HepG2 (cell line): ENCODE results near the gene KCNIP3. TPM values are rescaled to one million over a fixed set of nuclear protein-coding genes. Genes with fewer than 3 reads are reported as not detected.

ENCODE experiments used
- ATAC-seq: fragments of 200-7000 bp; cut with Tn5 transposase; 3 replicates; pipeline ENCODE4 v1.9.1; 2020; ENCODE audit warnings: mild to moderate bottlenecking, moderate library complexity
- BruUV-seq: library from RNA; stranded (reverse); fragments of 400-500 nt; replicated peaks from 2 replicates; lab custom pipeline; 2021; lab: Mats Ljungman, UMichigan
- CTCF ChIA-PET: fragments of 300-600 bp; formaldehyde crosslinking; extraction: SDS; loops from one replicate; lab custom pipeline; 2021; ENCODE audit warnings: low total read pairs, inconsistent platforms, low intra/inter-chr PET ratio; lab: Yijun Ruan, JAX
- POLR2A ChIA-PET: fragments of 350-600 bp; sonication (Branson Sonifier 250); formaldehyde crosslinking; loops from one replicate; lab custom pipeline; 2020; ENCODE audit warnings: antibody characterized with exemption, inconsistent platforms; lab: Yijun Ruan, JAX
- DNase-seq: peaks from one replicate; pipeline ENCODE4 v3.0.0-alpha.2; 2015; ENCODE audit warnings: low spot score
- FAIRE-seq: peaks from 3 replicates; lab custom pipeline; 2011; peaks lifted over from hg19 to GRCh38; lab: Jason Lieb, UNC
- H2AFZ ChIP-seq: one replicate; pipeline ENCODE4 v1.6.1; 2011; ENCODE audit warnings: low read length, inconsistent platforms
- H3K27ac ChIP-seq: fragments of 300-600 bp; 3 replicates; pipeline ENCODE4 v1.8.0; 2011; ENCODE audit warnings: mixed run types, mild to moderate bottlenecking, mixed read lengths, low read length, inconsistent platforms; ENCODE audit not compliant: insufficient read depth; ENCODE audit errors: extremely low read length
- H3K27me3 ChIP-seq, 2 experiments: fragments of 200-600 bp in 1 of 2; 2 replicates in 1 of 2; 3 replicates in 1 of 2; pipeline versions ENCODE4 v1.6.0 to v1.8.0; 2011; ENCODE audit warnings: low read length in 2 of 2, mild to moderate bottlenecking in 2 of 2, moderate library complexity in 2 of 2, inconsistent platforms in 1 of 2; ENCODE audit not compliant: insufficient read depth in 2 of 2, control insufficient read depth in 1 of 2
- H3K36me3 ChIP-seq, 2 experiments: fragments of 200-600 bp in 1 of 2; replicated peaks in 1 of 2; 2 replicates in 1 of 2; 3 replicates in 1 of 2; pipeline versions ENCODE4 v1.5.1 to v1.8.0; 2011; ENCODE audit warnings: low read length in 2 of 2, inconsistent platforms in 1 of 2; ENCODE audit not compliant: insufficient read depth in 2 of 2, control insufficient read depth in 1 of 2
- H3K4me1 ChIP-seq: 2 replicates; pipeline ENCODE4 v1.5.1; 2012; ENCODE audit warnings: low read length, inconsistent platforms; ENCODE audit not compliant: insufficient read depth
- H3K4me2 ChIP-seq: 2 replicates; pipeline ENCODE4 v1.6.0; 2011; ENCODE audit warnings: low read depth, low read length, inconsistent platforms
- H3K4me3 ChIP-seq, 3 experiments: fragments of 200-600 bp in 1 of 3; sonication (generic), shearing (Covaris generic) in 1 of 3; replicated peaks in 1 of 3; 2 replicates each; pipeline ENCODE4 v1.5.1; 2011 to 2016; ENCODE audit warnings: low read length in 3 of 3, inconsistent platforms in 2 of 3, low read depth in 2 of 3, mild to moderate bottlenecking in 2 of 3, control low read depth in 1 of 3, mixed read lengths in 1 of 3; ENCODE audit not compliant: insufficient read depth in 1 of 3
- H3K79me2 ChIP-seq: one replicate; pipeline ENCODE4 v1.6.1; 2011; ENCODE audit warnings: low read length, inconsistent platforms; ENCODE audit not compliant: insufficient read depth
- H3K9ac ChIP-seq: 2 replicates; pipeline ENCODE4 v1.6.0; 2011; ENCODE audit warnings: mild to moderate bottlenecking, low read depth, low read length, inconsistent platforms; ENCODE audit not compliant: insufficient read depth
- H3K9me3 ChIP-seq: 2 replicates; pipeline ENCODE4 v1.5.1; 2012; ENCODE audit warnings: mild to moderate bottlenecking, low read length
- H4K20me1 ChIP-seq: 2 replicates; pipeline ENCODE4 v1.6.0; 2011; ENCODE audit warnings: inconsistent platforms, mild to moderate bottlenecking, low read length, moderate library complexity; ENCODE audit not compliant: insufficient read depth
- EP300 ChIP-seq, 3 experiments: sonication (generic) in 1 of 3; formaldehyde crosslinking in 1 of 3; IDR thresholded peaks; 2 replicates each; pipeline versions ENCODE4 v1.5.1 to v1.6.1; 2011 to 2020; ENCODE audit warnings: low read depth in 2 of 3, low read length in 2 of 3, borderline replicate concordance in 1 of 3, improper control_type of control experiment in 1 of 3, mild to moderate bottlenecking in 1 of 3, missing genetic modification reagents in 1 of 3, moderate library complexity in 1 of 3
- NFYB ChIP-seq: sonication (generic); formaldehyde crosslinking; IDR thresholded peaks from 2 replicates; pipeline ENCODE4 v1.4.0; 2020; ENCODE audit warnings: missing genetic modification reagents
- ZKSCAN1 ChIP-seq: fragments of 150-350 bp; IDR thresholded peaks from 2 replicates; pipeline ENCODE4 v1.6.1; 2014; ENCODE audit warnings: low read length
- ZNF317 ChIP-seq: sonication (generic); formaldehyde crosslinking; IDR thresholded peaks from 2 replicates; pipeline ENCODE4 v1.5.0; 2020; ENCODE audit warnings: mild to moderate bottlenecking, missing genetic modification reagents
- ZNF331 ChIP-seq: sonication (generic); formaldehyde crosslinking; IDR thresholded peaks from 2 replicates; pipeline ENCODE4 v1.4.0; 2020; ENCODE audit warnings: missing genetic modification reagents
- ZNF562 ChIP-seq: sonication (generic); formaldehyde crosslinking; IDR thresholded peaks from 2 replicates; pipeline ENCODE4 v1.8.0; 2022; ENCODE audit warnings: missing genetic modification reagents, borderline replicate concordance
- ZNF652 ChIP-seq: IDR thresholded peaks from 2 replicates; pipeline ENCODE4 v1.6.1; 2016; ENCODE audit warnings: low read depth, borderline replicate concordance
- WGBS: methylation state at CpG from one replicate; pipeline ENCODE4 v1.1.6; 2017; ENCODE audit warnings: low lambda C conversion rate; 5-methylcytosine and 5-hydroxymethylcytosine counted together
- in situ Hi-C: cut with HindIII; loops from 2 replicates; pipeline ENCODE4 v1.10.0; 2017; ENCODE audit warnings: low pct_unique_long_range_greater_than_20kb; ENCODE audit not compliant: extremely low pct_ligation_motif_present
- intact Hi-C: fragments of 100-400 bp; cut with micrococcal nuclease; formaldehyde crosslinking; loops from one replicate; pipeline ENCODE4 v1.10.0; 2022; ENCODE audit not compliant: unreplicated experiment
- polyA plus RNA-seq, 8 experiments: library from polyadenylated mRNA; depleted of rRNA in 3 of 8; stranded (reverse) in 7 of 8; unstranded in 1 of 8; fragments of >200 nt; fragmentation: Illumina TruSeq in 4 of 8; extraction: Trizol in 4 of 8; gene quantifications; 2 replicates each; pipeline versions ENCODE4 v1.2.1 to v1.2.3, GENCODE V29; 2011 to 2016; ENCODE audit warnings: low read depth in 4 of 8, missing spikeins in 1 of 8, mixed read lengths in 1 of 8; ENCODE audit not compliant: insufficient read depth in 1 of 8
- total RNA-seq, 5 experiments: library from RNA; depleted of rRNA; stranded (reverse); fragments of >200 nt; fragmentation: Illumina TruSeq; extraction: Trizol; gene quantifications; 2 replicates each; pipeline ENCODE4 v1.2.3, GENCODE V29; 2016; ENCODE audit warnings: low read depth in 1 of 5
- TF ChIP-seq, protein P1 (sequence below): sonication (generic); formaldehyde crosslinking; IDR thresholded peaks from 2 replicates; pipeline ENCODE4 v1.5.0; 2020; ENCODE audit warnings: mild to moderate bottlenecking, missing genetic modification reagents
- TF ChIP-seq, protein P2 (sequence below): sonication (generic); formaldehyde crosslinking; IDR thresholded peaks from 2 replicates; pipeline ENCODE4 v1.5.0; 2020; ENCODE audit warnings: mild to moderate bottlenecking, low read depth, missing genetic modification reagents, borderline replicate concordance
- TF ChIP-seq, protein P3 (sequence below): fragments of 450-650 bp; IDR thresholded peaks from 2 replicates; pipeline ENCODE4 v1.6.1; 2017; ENCODE audit warnings: mild to moderate bottlenecking
- TF ChIP-seq, protein P4 (sequence below): sonication (generic); formaldehyde crosslinking; IDR thresholded peaks from 2 replicates; pipeline ENCODE4 v1.4.0; 2020; ENCODE audit warnings: missing genetic modification reagents, borderline replicate concordance

The KCNIP3 gene
- total and polyA plus RNA-seq, 2 of the 13 experiments (the other 11 are each of a cell fraction or from before 2014, with no cell fraction given), result not detected

DNA sequence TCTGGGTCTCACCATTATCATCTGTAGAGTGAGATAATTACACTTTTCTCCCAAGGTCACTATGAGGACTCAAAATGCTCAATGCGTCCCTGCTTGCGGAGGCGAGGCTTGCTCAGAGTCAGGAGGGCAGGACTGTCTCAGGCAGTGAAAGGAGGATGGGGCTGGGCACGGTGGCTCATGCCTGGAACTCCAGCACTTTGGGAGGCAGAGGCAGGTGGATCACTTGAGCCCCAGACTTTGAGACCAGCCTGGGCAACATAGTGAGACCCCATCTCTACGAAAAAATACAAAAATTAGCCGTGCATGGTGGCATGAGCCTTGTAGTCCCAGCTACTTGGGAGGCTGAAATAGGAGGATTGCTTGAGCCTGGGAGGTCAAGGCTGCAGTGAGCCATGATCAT, 1.8 kb upstream of the KCNIP3 start (continued):
- TF ChIP-seq, protein P1, sequence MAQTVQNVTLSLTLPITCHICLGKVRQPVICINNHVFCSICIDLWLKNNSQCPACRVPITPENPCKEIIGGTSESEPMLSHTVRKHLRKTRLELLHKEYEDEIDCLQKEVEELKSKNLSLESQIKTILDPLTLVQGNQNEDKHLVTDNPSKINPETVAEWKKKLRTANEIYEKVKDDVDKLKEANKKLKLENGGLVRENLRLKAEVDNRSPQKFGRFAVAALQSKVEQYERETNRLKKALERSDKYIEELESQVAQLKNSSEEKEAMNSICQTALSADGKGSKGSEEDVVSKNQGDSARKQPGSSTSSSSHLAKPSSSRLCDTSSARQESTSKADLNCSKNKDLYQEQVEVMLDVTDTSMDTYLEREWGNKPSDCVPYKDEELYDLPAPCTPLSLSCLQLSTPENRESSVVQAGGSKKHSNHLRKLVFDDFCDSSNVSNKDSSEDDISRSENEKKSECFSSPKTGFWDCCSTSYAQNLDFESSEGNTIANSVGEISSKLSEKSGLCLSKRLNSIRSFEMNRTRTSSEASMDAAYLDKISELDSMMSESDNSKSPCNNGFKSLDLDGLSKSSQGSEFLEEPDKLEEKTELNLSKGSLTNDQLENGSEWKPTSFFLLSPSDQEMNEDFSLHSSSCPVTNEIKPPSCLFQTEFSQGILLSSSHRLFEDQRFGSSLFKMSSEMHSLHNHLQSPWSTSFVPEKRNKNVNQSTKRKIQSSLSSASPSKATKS (CRISPR knock-in tag), result no peak
- TF ChIP-seq, protein P2, sequence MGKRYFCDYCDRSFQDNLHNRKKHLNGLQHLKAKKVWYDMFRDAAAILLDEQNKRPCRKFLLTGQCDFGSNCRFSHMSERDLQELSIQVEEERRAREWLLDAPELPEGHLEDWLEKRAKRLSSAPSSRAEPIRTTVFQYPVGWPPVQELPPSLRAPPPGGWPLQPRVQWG (CRISPR knock-in tag), result no peak
- TF ChIP-seq ZNF652 (CRISPR knock-in tag) (no peak), EP300 (IDR thresholded peaks at IDR 0.05; ENCODE audit: low read depth in 2 of 2, low read length in 2 of 2) (no peak), EP300 (CRISPR knock-in tag; IDR thresholded peaks at IDR 0.05; ENCODE audit: borderline replicate concordance) (no peak)

DNA sequence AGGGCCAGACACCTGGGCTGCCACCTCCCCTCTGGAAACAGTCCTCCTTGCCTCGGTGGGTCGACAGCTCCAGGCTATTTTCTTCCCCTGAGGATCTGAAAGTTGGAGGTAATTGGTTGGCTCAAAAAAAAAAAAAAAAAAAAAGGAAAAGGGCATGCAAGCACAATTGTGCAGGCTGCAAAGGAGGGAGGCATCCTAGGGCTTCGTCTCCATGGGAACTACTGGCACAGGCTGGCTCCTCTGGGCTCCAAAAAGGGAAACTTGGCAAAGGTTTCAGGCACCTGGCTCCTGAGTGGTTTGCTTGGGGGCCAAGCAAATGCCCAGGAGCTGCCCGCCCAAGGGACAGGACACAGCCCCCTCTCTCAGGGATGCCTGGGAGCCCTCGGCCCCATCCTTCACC, 1.1 kb upstream of the KCNIP3 start:
- BruUV-seq, result no TSS peak
- CTCF ChIA-PET, result no interaction called here
- TF ChIP-seq ZNF317 (CRISPR knock-in tag) (no peak), ZNF562 (CRISPR knock-in tag) (no peak), ZNF331 (CRISPR knock-in tag) (no peak), NFYB (no peak), ZKSCAN1 (no peak)
- TF ChIP-seq, protein P2 (CRISPR knock-in tag), result no peak
- TF ChIP-seq, protein P3, sequence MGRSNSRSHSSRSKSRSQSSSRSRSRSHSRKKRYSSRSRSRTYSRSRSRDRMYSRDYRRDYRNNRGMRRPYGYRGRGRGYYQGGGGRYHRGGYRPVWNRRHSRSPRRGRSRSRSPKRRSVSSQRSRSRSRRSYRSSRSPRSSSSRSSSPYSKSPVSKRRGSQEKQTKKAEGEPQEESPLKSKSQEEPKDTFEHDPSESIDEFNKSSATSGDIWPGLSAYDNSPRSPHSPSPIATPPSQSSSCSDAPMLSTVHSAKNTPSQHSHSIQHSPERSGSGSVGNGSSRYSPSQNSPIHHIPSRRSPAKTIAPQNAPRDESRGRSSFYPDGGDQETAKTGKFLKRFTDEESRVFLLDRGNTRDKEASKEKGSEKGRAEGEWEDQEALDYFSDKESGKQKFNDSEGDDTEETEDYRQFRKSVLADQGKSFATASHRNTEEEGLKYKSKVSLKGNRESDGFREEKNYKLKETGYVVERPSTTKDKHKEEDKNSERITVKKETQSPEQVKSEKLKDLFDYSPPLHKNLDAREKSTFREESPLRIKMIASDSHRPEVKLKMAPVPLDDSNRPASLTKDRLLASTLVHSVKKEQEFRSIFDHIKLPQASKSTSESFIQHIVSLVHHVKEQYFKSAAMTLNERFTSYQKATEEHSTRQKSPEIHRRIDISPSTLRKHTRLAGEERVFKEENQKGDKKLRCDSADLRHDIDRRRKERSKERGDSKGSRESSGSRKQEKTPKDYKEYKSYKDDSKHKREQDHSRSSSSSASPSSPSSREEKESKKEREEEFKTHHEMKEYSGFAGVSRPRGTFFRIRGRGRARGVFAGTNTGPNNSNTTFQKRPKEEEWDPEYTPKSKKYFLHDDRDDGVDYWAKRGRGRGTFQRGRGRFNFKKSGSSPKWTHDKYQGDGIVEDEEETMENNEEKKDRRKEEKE, result no peak
- TF ChIP-seq, protein P4, sequence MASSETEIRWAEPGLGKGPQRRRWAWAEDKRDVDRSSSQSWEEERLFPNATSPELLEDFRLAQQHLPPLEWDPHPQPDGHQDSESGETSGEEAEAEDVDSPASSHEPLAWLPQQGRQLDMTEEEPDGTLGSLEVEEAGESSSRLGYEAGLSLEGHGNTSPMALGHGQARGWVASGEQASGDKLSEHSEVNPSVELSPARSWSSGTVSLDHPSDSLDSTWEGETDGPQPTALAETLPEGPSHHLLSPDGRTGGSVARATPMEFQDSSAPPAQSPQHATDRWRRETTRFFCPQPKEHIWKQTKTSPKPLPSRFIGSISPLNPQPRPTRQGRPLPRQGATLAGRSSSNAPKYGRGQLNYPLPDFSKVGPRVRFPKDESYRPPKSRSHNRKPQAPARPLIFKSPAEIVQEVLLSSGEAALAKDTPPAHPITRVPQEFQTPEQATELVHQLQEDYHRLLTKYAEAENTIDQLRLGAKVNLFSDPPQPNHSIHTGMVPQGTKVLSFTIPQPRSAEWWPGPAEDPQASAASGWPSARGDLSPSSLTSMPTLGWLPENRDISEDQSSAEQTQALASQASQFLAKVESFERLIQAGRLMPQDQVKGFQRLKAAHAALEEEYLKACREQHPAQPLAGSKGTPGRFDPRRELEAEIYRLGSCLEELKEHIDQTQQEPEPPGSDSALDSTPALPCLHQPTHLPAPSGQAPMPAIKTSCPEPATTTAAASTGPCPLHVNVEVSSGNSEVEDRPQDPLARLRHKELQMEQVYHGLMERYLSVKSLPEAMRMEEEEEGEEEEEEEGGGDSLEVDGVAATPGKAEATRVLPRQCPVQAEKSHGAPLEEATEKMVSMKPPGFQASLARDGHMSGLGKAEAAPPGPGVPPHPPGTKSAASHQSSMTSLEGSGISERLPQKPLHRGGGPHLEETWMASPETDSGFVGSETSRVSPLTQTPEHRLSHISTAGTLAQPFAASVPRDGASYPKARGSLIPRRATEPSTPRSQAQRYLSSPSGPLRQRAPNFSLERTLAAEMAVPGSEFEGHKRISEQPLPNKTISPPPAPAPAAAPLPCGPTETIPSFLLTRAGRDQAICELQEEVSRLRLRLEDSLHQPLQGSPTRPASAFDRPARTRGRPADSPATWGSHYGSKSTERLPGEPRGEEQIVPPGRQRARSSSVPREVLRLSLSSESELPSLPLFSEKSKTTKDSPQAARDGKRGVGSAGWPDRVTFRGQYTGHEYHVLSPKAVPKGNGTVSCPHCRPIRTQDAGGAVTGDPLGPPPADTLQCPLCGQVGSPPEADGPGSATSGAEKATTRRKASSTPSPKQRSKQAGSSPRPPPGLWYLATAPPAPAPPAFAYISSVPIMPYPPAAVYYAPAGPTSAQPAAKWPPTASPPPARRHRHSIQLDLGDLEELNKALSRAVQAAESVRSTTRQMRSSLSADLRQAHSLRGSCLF, result no peak

More for the DNA sequence above, 1.1 kb upstream of the KCNIP3 start:
- H3K36me3 ChIP-seq, result no peaks in the 10 kb centered on the region
- H3K9me3 ChIP-seq, result 0 out of 2 replicates have a peak, but pooled peaks cover 3% of the 10 kb centered on the region
- POLR2A ChIA-PET, result no interaction called here
- no peaks in the 10 kb centered on the region for H3K79me2 ChIP-seq
- H2AFZ ChIP-seq, result no peak overlapping the region
- WGBS, result 0% methylated on average over 4 of the region's 5 CpGs
- no peak overlapping the region for H3K27ac ChIP-seq
- H3K27me3 ChIP-seq, result peaks cover 8 to 70% of the 10 kb centered on the region in 2 experiments; a peak in 3 of 5 replicates
- in situ Hi-C loops, result no loop called here
- DNase-seq (no peak), FAIRE-seq (no peak), ATAC-seq (no peak)
- H3K4me2 ChIP-seq, result no peak overlapping the region
- H3K4me3 ChIP-seq, result no peak overlapping the region
- no peak overlapping the region for H3K9ac ChIP-seq
- no peaks in the 10 kb centered on the region for H3K4me1 ChIP-seq
- no peaks in the 10 kb centered on the region; the same call in 1 of the 2 replicates for H4K20me1 ChIP-seq
- intact Hi-C loops, result no loop called here
